Measurements from ENCODE around the gene ENDOD1. TPM values are rescaled to one million over a fixed set of nuclear protein-coding genes. Genes with fewer than 3 reads are reported as not detected.
"Not testable (repeated sequence)": the region's sequence is repeated elsewhere in the genome, so short reads cannot be mapped to it uniquely, and the experiment has no call there.

Gene ENDOD1
- 20.0 TPM for polyA plus RNA-seq (2013, experiment 1 of 2; ENCODE audit: insufficient read length)
- 22.2 TPM for polyA plus RNA-seq (2013, experiment 2 of 2; ENCODE audit: insufficient read length)

- DNase-seq: peak; percentile 87
These were observed at the start of gene ENDOD1 for GRCh38 chr11:95089620-95090542. Gene ENDOD1 (plus strand): TSS chr11:95089846. CDS start chr11:95089928, 82 bp downstream.

- DNase-seq: no peak
These were observed 47.4 kb upstream of the ENDOD1 start for GRCh38 chr11:95042239-95042638.

GRCh38 chr11:95042906-95043305 lies 46.7 kb upstream of the ENDOD1 start:
- no peak for DNase-seq

GRCh38 chr11:95044010-95044409 lies 45.6 kb upstream of the ENDOD1 start:
- no peak for DNase-seq

GRCh38 chr11:95045812-95046211 lies 43.8 kb upstream of the ENDOD1 start:
- no peak for DNase-seq

- DNase-seq: not testable (repeated sequence)
These were observed 40.5 kb upstream of the ENDOD1 start, which contains the start of gene KDM4F for GRCh38 chr11:95049122-95049521. Gene KDM4F (plus strand): TSS chr11:95049422.

- no peak for DNase-seq
These were observed 38.9 kb upstream of the ENDOD1 start for GRCh38 chr11:95050595-95051202.

GRCh38 chr11:95054356-95054755 lies 35.3 kb upstream of the ENDOD1 start:
- DNase-seq: no peak

- no peak for DNase-seq
These were observed 34.3 kb upstream of the ENDOD1 start for GRCh38 chr11:95055283-95055897.

GRCh38 chr11:95057959-95058358 lies 31.7 kb upstream of the ENDOD1 start:
- DNase-seq: no peak

GRCh38 chr11:95058621-95059020 lies 31.0 kb upstream of the ENDOD1 start:
- peak; percentile 60 for DNase-seq

GRCh38 chr11:95059046-95059445 lies 30.6 kb upstream of the ENDOD1 start:
- DNase-seq: no peak

GRCh38 chr11:95065336-95065735 lies 24.3 kb upstream of the ENDOD1 start:
- DNase-seq: no peak

GRCh38 chr11:95066716-95067038 lies 23.0 kb upstream of the ENDOD1 start, which contains the start of gene SRSF8:
Gene SRSF8 (plus strand): TSS chr11:95066919. CDS start chr11:95067227, 308 bp downstream.
- no peak for DNase-seq

- DNase-seq: peak; percentile 79
These were observed 22.4 kb upstream of the ENDOD1 start for GRCh38 chr11:95067039-95067840.

GRCh38 chr11:95067841-95068219 lies 21.8 kb upstream of the ENDOD1 start:
- no peak for DNase-seq

- DNase-seq: peak; percentile 81
These were observed 21.1 kb upstream of the ENDOD1 start for GRCh38 chr11:95068549-95068948.

- no peak for DNase-seq
These were observed 19.2 kb upstream of the ENDOD1 start for GRCh38 chr11:95070471-95070870.

- no peak for DNase-seq
These were observed 16.7 kb upstream of the ENDOD1 start for GRCh38 chr11:95072948-95073347.

- DNase-seq: peak; percentile 20
These were observed 14.7 kb upstream of the ENDOD1 start for GRCh38 chr11:95074792-95075563.

GRCh38 chr11:95076416-95076815 lies 13.2 kb upstream of the ENDOD1 start:
- DNase-seq: peak; percentile 50

GRCh38 chr11:95076981-95077380 lies 12.7 kb upstream of the ENDOD1 start:
- DNase-seq: no peak

Measured in fibroblast of skin of scalp (primary cell).